HG03432 (cell line): Measurements from ENCODE around the gene ZNF41.
"Not testable (repeated sequence)": the region's sequence is repeated elsewhere in the genome, so short reads cannot be mapped to it uniquely, and the experiment has no call there.

Experiments
- ATAC-seq: cut with Tn5 transposase; IDR thresholded peaks from one replicate; pipeline ENCODE4 v1.9.1; 2021; ENCODE audit warnings: mild to moderate bottlenecking, moderate library complexity; ENCODE audit not compliant: unreplicated experiment

Gene ZNF41

GRCh38 chrX:47482512-47483305 is at the start of gene ZNF41:
Gene ZNF41, minus strand, starts transcription at chrX:47483222. Its CDS starts 15,741 bp downstream, at chrX:47467481.
- ATAC-seq: peak; percentile 94

GRCh38 chrX:47530049-47530448 is 47.0 kb upstream of the ZNF41 start:
- ATAC-seq: no peak

- no peak for ATAC-seq
Observed at GRCh38 chrX:47529548-47529947, 46.5 kb upstream of the ZNF41 start.

- peak; percentile 21 for ATAC-seq
Observed at GRCh38 chrX:47523713-47524166, 40.7 kb upstream of the ZNF41 start.

- peak; percentile 96 for ATAC-seq
Observed at GRCh38 chrX:47523297-47523696, 40.3 kb upstream of the ZNF41 start.

GRCh38 chrX:47518144-47518543 is 35.1 kb upstream of the ZNF41 start:
- no peak for ATAC-seq

- no peak for ATAC-seq
Observed at GRCh38 chrX:47515941-47516665, 33.1 kb upstream of the ZNF41 start.

GRCh38 chrX:47514533-47515235 is 31.7 kb upstream of the ZNF41 start:
- ATAC-seq: no peak

GRCh38 chrX:47513034-47513965 is 30.3 kb upstream of the ZNF41 start:
- ATAC-seq: peak; percentile 78

GRCh38 chrX:47512383-47512782 is 29.4 kb upstream of the ZNF41 start:
- not testable (repeated sequence) for ATAC-seq

- no peak for ATAC-seq
Observed at GRCh38 chrX:47507153-47507867, 24.3 kb upstream of the ZNF41 start.

- ATAC-seq: no peak
Observed at GRCh38 chrX:47503151-47503550, 20.1 kb upstream of the ZNF41 start.

GRCh38 chrX:47502316-47503125 is 19.5 kb upstream of the ZNF41 start:
- ATAC-seq: no peak

- no peak for ATAC-seq
Observed at GRCh38 chrX:47501226-47502074, 18.4 kb upstream of the ZNF41 start.

GRCh38 chrX:47500554-47500953 is 17.5 kb upstream of the ZNF41 start:
- ATAC-seq: no peak

- no peak for ATAC-seq
Observed at GRCh38 chrX:47499293-47499692, 16.3 kb upstream of the ZNF41 start.

GRCh38 chrX:47498411-47498810 is 15.4 kb upstream of the ZNF41 start:
- ATAC-seq: no peak

- ATAC-seq: no peak
Observed at GRCh38 chrX:47497271-47497888, 14.4 kb upstream of the ZNF41 start.
